Stimulated activated CD8-positive, alpha-beta memory T cell treated with anti-CD3 and anti-CD28 coated beads, Interleukin-15, amount 100 ng/mL, for 48 hours (primary cell): ENCODE results near the gene ADGRA1.
"Not testable (repeated sequence)": the region's sequence is repeated elsewhere in the genome, so short reads cannot be mapped to it uniquely, and the experiment has no call there.

ENCODE experiments used
- DNase-seq, 2 donors: peaks; one replicate each; pipeline ENCODE4 v3.0.0-alpha.2; 2020; ENCODE audit warnings: low read depth in 2 of 2

Gene ADGRA1

DNA sequence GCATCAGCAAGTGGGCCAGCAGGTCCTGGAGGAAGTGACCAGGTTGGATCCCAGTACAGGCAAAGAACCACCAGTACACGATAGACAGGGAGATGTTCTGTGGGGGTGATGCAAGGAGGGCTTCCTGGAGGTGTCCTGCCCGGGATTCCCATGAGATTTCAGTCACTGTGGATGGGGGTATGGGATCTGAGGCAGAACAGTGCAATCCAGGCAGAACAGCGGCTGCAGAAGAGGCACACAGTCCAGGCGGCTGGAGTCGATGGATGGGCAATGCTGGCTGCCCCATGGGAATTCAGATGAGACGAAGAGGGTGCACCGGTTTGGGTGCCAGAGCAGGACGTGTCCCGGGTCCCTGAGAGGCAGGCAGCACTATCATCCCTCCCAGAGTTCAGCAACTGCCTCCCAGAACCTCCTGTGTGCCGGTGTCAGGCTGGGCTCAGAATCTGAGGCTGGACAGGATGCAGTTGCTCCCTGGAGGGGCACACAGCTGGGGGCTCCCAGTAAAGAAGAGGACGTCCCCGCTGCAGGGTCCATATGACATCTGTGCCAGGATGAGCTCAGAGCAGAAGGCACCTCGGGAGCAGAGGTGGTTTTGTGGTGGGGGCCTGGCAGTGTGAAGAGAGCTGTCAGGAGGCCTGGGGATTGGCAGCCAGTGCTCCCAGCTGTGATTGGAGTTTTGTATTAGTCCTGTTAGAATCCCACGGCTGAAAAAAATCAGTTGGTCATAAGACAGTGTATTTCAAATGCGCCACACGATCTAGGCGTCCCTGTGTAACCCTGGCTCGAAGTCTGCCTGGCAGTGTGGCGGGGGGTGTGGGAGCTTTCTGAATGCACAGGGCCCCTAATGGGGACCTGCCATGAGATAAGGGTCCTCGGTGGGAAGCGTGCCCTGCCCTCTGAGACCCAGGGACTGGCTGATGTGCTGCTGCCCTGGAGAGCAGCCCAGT lies 75.5 kb downstream of the ADGRA1 start:
- DNase-seq = no peak

DNA sequence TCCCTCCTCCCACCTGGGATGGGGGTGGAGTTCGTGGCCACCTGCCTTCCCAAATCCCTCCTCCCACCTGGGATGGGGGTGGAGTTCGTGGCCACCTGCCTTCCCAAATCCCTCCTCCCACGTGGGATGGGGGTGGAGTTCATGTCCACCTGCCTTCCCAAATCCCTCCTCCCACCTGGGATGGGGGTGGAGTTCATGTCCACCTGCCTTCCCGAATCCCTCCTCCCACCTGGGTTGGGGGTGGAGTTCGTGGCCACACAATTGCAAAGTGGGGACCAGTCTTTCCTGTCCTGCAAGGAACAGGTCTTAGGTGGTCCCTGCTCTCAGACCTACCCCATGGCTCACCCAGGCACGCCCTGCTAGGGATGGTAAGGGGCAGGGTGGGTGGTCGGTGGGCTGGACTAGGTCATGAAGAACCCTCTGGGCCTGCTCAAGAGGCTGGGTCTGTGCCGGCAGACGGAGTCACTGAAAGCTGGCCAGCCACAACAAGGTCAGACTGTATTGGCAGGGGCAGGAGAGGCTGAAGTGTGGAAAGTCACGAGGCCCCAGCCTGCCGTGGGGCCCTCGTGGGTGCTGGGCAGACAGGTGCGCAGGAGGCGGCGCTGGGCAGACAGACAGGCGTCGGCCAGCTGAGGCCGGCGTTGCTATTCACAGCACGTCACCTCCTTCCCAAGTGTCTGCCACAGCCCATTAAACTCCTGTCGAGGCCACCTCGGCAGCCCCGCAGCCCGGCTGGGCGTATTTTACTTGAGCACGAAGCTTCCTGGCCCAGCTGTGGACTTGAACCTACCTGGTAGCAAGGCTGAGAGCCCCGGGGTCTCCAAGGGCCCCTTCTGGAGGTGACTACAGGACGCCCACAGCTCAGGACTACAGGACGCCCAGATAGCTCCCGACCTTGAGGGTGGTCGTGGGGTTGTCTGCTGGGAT lies 76.4 kb downstream of the ADGRA1 start:
- no peak for DNase-seq

- DNase-seq = no peak
Measured at GRCh38 chr10:133164816-133165555, 77.3 kb downstream of the ADGRA1 start.

DNA sequence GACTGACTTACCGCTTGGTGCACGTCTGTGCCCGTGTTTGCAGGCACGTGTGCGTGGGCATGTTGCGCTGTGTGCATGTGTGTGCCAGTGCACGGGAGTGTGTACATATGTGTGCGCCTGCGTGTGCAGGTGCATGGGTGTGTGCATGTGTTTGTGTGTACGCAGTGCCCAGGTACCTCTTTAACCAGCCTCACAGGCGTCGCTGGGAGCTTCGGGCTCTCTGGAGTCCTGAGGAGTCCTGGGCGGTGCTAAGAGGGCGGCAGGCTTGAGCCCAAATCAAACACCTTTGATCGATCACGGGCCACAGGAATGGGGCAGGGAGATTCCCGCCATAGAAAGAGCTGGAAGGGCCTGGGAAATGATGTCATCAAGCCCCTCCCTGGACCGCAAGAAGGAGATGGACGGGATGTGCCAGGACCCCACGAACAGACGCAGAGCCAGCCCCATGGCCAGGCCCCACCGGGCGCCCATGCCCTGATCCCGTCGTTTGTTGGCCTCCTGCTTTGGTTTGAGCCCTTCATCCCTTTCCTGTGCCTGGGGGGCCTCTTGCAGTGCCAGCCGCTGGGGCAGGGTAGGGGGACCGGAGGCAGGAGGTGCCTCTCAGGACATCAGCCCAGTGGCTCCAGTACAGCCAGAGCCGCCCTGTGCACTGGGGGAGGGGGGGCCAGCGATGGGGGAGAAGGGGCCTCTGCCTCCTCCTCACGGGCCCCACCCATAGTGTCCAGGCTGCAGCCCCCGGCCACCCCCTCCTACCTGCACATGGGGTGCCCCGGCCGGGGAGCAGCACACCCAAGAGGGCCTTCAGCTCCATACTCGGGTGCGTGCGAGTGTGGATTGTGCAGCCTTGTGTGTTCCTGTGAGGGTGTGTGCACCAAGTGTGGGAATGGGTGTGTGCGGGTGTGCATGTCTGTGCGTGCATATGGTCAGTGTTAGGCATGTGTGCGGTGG lies 78.1 kb downstream of the ADGRA1 start:
- no peak for DNase-seq

- DNase-seq = no peak
Measured at GRCh38 chr10:133166504-133166827, 78.7 kb downstream of the ADGRA1 start.

- DNase-seq = no peak
Measured at GRCh38 chr10:133166828-133167692, 79.3 kb downstream of the ADGRA1 start.

GRCh38 chr10:133167693-133168616 lies 80.2 kb downstream of the ADGRA1 start:
- DNase-seq = no peak

- DNase-seq = no peak
Measured at GRCh38 chr10:133168617-133169031, 80.9 kb downstream of the ADGRA1 start.

- no peak for DNase-seq
Measured at GRCh38 chr10:133169173-133169947, 81.6 kb downstream of the ADGRA1 start.

DNA sequence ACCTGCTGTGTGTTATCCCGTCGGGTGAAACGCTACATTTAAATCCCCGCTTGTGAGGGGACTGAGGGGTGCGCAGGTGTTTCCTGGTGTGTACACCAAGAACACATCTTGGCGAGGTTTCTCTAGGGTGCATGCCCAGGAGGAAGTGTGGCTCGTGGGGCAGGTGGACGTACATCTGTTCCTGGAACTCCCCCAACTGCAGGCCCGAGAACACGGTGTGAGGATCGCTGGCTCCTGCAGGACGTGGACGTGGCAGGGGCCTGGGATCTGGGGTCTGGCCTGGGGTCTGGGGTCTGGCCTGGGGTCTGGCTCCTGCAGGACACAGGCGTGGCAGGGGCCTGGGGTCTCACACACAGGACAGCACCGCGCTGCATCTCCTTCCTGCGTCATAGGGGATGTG lies 82.4 kb downstream of the ADGRA1 start:
- DNase-seq = no peak

- no peak for DNase-seq
Measured at GRCh38 chr10:133173860-133174640, 86.3 kb downstream of the ADGRA1 start.

GRCh38 chr10:133174689-133175263 lies 87.1 kb downstream of the ADGRA1 start:
- no peak for DNase-seq

GRCh38 chr10:133175624-133176023 lies 87.9 kb downstream of the ADGRA1 start:
- not testable (repeated sequence) for DNase-seq

DNA sequence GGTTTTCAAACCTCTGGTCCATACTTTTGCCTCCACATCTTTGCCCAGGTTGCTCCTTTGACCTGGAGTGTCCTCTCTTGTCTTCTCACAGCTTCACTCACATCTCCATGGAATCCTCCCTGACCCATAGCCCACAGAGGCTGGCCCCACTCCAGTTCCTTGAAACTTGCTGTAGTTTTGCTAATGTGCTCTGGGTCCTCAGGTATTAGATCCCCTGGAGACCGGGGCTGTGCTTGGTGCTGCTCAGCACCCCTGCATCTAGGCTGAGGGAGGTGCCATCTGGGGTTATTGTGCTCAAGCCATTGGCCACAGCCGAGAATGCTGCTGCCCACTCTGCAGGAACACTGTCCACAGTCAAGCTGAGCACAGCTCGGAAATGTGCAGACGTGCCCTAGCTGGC lies 88.8 kb downstream of the ADGRA1 start:
- DNase-seq = no peak

- DNase-seq = no peak
Measured at GRCh38 chr10:133177380-133178157, 89.8 kb downstream of the ADGRA1 start.
